Calu3 (cell line): ENCODE measurements around the gene MYOM1. TPM values are rescaled to one million over a fixed set of nuclear protein-coding genes. Genes with fewer than 3 reads are reported as not detected.

Source experiments
- BruUV-seq: library from RNA; stranded (reverse); fragments of 400-500 nt; replicated peaks from 2 replicates; lab custom pipeline; 2021; lab: Mats Ljungman, UMichigan
- CTCF ChIA-PET: fragments of 300-600 bp; sonication (Branson Sonifier 250); formaldehyde crosslinking; loops from one replicate; lab custom pipeline; 2022; ENCODE audit warnings: antibody characterized with exemption; lab: Charles Lee
- DNase-seq: peaks from one replicate; pipeline ENCODE4 v3.0.0; 2022
- H3K27ac Mint-ChIP-seq: one replicate; pipeline ENCODE4 v1.8.0; 2022; ENCODE audit warnings: mixed read lengths; ENCODE audit not compliant: unreplicated experiment
- H3K27me3 Mint-ChIP-seq: one replicate; pipeline ENCODE4 v1.8.0; 2022; ENCODE audit warnings: mixed read lengths; ENCODE audit not compliant: unreplicated experiment
- H3K36me3 Mint-ChIP-seq: one replicate; pipeline ENCODE4 v1.8.0; 2022; ENCODE audit warnings: mild to moderate bottlenecking, moderate library complexity, mixed read lengths; ENCODE audit not compliant: insufficient read depth, unreplicated experiment
- H3K4me1 Mint-ChIP-seq: one replicate; pipeline ENCODE4 v1.8.0; 2022; ENCODE audit warnings: mild to moderate bottlenecking, low read depth, mixed read lengths; ENCODE audit not compliant: unreplicated experiment
- H3K4me3 Mint-ChIP-seq: one replicate; pipeline ENCODE4 v1.8.0; 2022; ENCODE audit warnings: mild to moderate bottlenecking, low read depth, moderate library complexity, mixed read lengths; ENCODE audit not compliant: unreplicated experiment
- H3K9me3 Mint-ChIP-seq: one replicate; pipeline ENCODE4 v1.8.0; 2022; ENCODE audit warnings: low read depth, mixed read lengths; ENCODE audit not compliant: unreplicated experiment
- CTCF ChIP-seq: fragments of 200-600 bp; IDR thresholded peaks from one replicate; pipeline ENCODE4 v1.8.0; 2022; ENCODE audit warnings: antibody characterized with exemption; ENCODE audit not compliant: unreplicated experiment
- intact Hi-C: fragments of 100-400 bp; cut with micrococcal nuclease; formaldehyde crosslinking; loops from one replicate; pipeline ENCODE4 v1.10.0; 2022; ENCODE audit not compliant: unreplicated experiment
- total RNA-seq: library from RNA; stranded (reverse); gene quantifications from 2 replicates; pipeline ENCODE4 v1.2.3, GENCODE V29; 2022

MYOM1 gene
- total RNA-seq, 1 experiment from 2014 or later: 16.5 TPM

GRCh38 chr18:3163968-3164367 is 55.8 kb downstream of the MYOM1 start:
- no peaks in the 10 kb centered on the region for H3K27me3 Mint-ChIP-seq
- H3K9me3 Mint-ChIP-seq: no peaks in the 10 kb centered on the region
- no peak overlapping the region for H3K27ac Mint-ChIP-seq
- no peak for DNase-seq
- peaks cover 8% of the 10 kb centered on the region for H3K4me1 Mint-ChIP-seq
- no peak for TF ChIP-seq CTCF
- no TSS peak for BruUV-seq
- H3K36me3 Mint-ChIP-seq: peaks cover 13% of the 10 kb centered on the region
- CTCF ChIA-PET: no interaction called here
- H3K4me3 Mint-ChIP-seq: no peak overlapping the region
- intact Hi-C loops: no loop called here

- no peak overlapping the region for H3K4me3 Mint-ChIP-seq
- intact Hi-C loops: no loop called here
- DNase-seq: no peak
- BruUV-seq: no TSS peak
- H3K9me3 Mint-ChIP-seq: no peaks in the 10 kb centered on the region
- CTCF ChIA-PET: no interaction called here
- peaks cover 13% of the 10 kb centered on the region for H3K36me3 Mint-ChIP-seq
- no peak for TF ChIP-seq CTCF
- no peaks in the 10 kb centered on the region for H3K27me3 Mint-ChIP-seq
- no peak overlapping the region for H3K27ac Mint-ChIP-seq
- H3K4me1 Mint-ChIP-seq: peaks cover 8% of the 10 kb centered on the region
Measured at GRCh38 chr18:3162181-3162580, 57.6 kb downstream of the MYOM1 start.

- no peak for DNase-seq
- no peak overlapping the region for H3K27ac Mint-ChIP-seq
- no TSS peak for BruUV-seq
- peaks cover 13% of the 10 kb centered on the region for H3K36me3 Mint-ChIP-seq
- H3K4me1 Mint-ChIP-seq: peaks cover 20% of the 10 kb centered on the region
- no peak overlapping the region for H3K4me3 Mint-ChIP-seq
- H3K27me3 Mint-ChIP-seq: no peaks in the 10 kb centered on the region
- H3K9me3 Mint-ChIP-seq: no peaks in the 10 kb centered on the region
- intact Hi-C loops: loop anchor here (5.0 kb wide), 1 partner anchor 52 kb away; no protein-coding TSS in a partner anchor
- CTCF ChIA-PET: no interaction called here
- no peak for TF ChIP-seq CTCF
Measured at GRCh38 chr18:3159830-3160229, 59.9 kb downstream of the MYOM1 start.

GRCh38 chr18:3157606-3158005 is 62.2 kb downstream of the MYOM1 start:
- H3K4me1 Mint-ChIP-seq: peaks cover 25% of the 10 kb centered on the region
- no peaks in the 10 kb centered on the region for H3K27me3 Mint-ChIP-seq
- no peaks in the 10 kb centered on the region for H3K9me3 Mint-ChIP-seq
- CTCF ChIA-PET: no interaction called here
- no peak overlapping the region for H3K27ac Mint-ChIP-seq
- BruUV-seq: no TSS peak
- no peak for TF ChIP-seq CTCF
- intact Hi-C loops: loop anchor here (5.0 kb wide), 1 partner anchor 55 kb away; no protein-coding TSS in a partner anchor
- H3K36me3 Mint-ChIP-seq: no peaks in the 10 kb centered on the region
- H3K4me3 Mint-ChIP-seq: no peak overlapping the region
- DNase-seq: no peak
